ENCODE measurements around the gene NPIPB2. TPM values are rescaled to one million over a fixed set of nuclear protein-coding genes. Genes with fewer than 3 reads are reported as not detected.
"Not testable (repeated sequence)": the region's sequence is repeated elsewhere in the genome, so short reads cannot be mapped to it uniquely, and the experiment has no call there.

The NPIPB2 gene
- total and polyA plus RNA-seq, 7 experiments from 2014 or later = 2.2 to 31.0 (median 15.3) TPM

DNA sequence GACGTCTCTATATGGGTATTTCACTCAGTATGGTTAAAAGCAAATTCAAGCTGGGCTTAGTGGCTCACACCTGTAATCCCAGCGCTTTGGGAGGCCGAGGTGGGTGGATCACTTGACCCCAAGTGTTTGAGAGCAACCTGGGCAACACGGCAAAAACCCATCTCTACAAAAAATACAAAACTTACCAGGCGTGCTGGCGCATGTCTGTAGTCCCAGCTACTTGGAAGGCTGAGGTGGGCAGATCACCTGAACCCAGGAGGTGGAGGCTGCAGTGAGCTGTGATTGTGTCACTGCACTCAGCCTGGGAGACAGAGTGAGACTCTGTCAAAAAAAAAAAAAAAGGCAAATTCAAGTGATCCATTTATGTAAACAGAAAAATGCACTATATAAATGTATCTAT is 21.9 kb upstream of the NPIPB2 start:
- H3K27ac ChIP-seq (ENCODE audit: low read depth, low read length) = no peak overlapping the region
- H3K4me1 ChIP-seq (ENCODE audit: control insufficient read depth in 2 of 2, insufficient read depth in 2 of 2, low read length in 2 of 2) = no peaks in the 10 kb centered on the region
- no peak overlapping the region for H3K4me3 ChIP-seq (ENCODE audit: low read length)
- H3K9me3 ChIP-seq (ENCODE audit: control insufficient read depth in 2 of 3, low read length in 3 of 3) = no peaks in the 10 kb centered on the region
- Mint-ChIP-seq H3K27me3 (peaks cover 0 to 4% (median 0%) of the 10 kb centered on the region in 5 donors), H3K4me1 (peaks cover 0 to 6% (median 0%) of the 10 kb centered on the region in 7 donors), H3K36me3 (no peaks in the 10 kb centered on the region), H3K4me3 (no peak overlapping the region), H3K27ac (no peak overlapping the region), H3K9me3 (no peaks in the 10 kb centered on the region)
- no peaks in the 10 kb centered on the region for H3K36me3 ChIP-seq (ENCODE audit: control insufficient read depth in 2 of 3, insufficient read depth in 3 of 3, low read length in 3 of 3)
- ATAC-seq = no peak
- CTCF ChIA-PET = no interaction called here
- POLR2A ChIA-PET = no interaction called here
- DNase-seq = no peak
- intact Hi-C loops (cut with micrococcal nuclease) = no loop called here
- H3K27me3 ChIP-seq (ENCODE audit: control insufficient read depth in 2 of 2, insufficient read depth in 2 of 2, low read length in 2 of 2) = no peaks in the 10 kb centered on the region

DNA sequence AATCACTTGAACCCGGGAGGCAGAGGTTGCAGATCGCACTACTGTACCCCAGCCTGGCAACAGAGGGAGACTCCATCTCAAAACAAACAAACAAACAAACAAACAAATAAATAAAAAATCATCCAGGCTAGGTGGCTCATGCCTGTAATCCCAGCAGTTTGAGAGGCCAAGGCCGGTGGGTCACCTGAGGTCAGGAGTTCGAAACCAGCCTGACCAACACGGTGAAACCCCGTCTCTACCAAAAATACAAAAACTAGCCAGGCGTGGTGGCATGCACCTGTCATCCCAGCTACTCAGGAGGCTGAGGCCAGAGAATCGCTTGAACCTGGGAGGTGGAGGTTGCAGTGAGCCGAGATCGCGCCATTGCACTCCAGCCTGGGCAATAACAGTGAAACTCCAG is 21.1 kb upstream of the NPIPB2 start:
- CTCF ChIA-PET = not testable (repeated sequence)

GRCh38 chr16:11962457-11962856 is 20.6 kb upstream of the NPIPB2 start:
- H3K4me1 Mint-ChIP-seq; H3K4me3 Mint-ChIP-seq; H3K36me3 ChIP-seq (ENCODE audit: control insufficient read depth in 2 of 3, insufficient read depth in 3 of 3, low read length in 3 of 3); H3K9me3 Mint-ChIP-seq; H3K9me3 ChIP-seq (ENCODE audit: control insufficient read depth in 2 of 3, low read length in 3 of 3); H3K27ac Mint-ChIP-seq; H3K27me3 Mint-ChIP-seq; POLR2A ChIA-PET; H3K27ac ChIP-seq (ENCODE audit: low read depth, low read length); H3K27me3 ChIP-seq (ENCODE audit: control insufficient read depth in 2 of 2, insufficient read depth in 2 of 2, low read length in 2 of 2); ATAC-seq; DNase-seq; intact Hi-C loops (cut with micrococcal nuclease); H3K36me3 Mint-ChIP-seq; H3K4me3 ChIP-seq (ENCODE audit: low read length); CTCF ChIA-PET; H3K4me1 ChIP-seq (ENCODE audit: control insufficient read depth in 2 of 2, insufficient read depth in 2 of 2, low read length in 2 of 2): not testable (repeated sequence)

More for the DNA sequence above, 21.1 kb upstream of the NPIPB2 start:
- H3K27ac Mint-ChIP-seq; H3K4me1 Mint-ChIP-seq; H3K27me3 Mint-ChIP-seq; POLR2A ChIA-PET; H3K27ac ChIP-seq (ENCODE audit: low read depth, low read length); H3K4me3 Mint-ChIP-seq; H3K9me3 ChIP-seq (ENCODE audit: control insufficient read depth in 2 of 3, low read length in 3 of 3); H3K4me1 ChIP-seq (ENCODE audit: control insufficient read depth in 2 of 2, insufficient read depth in 2 of 2, low read length in 2 of 2); H3K36me3 Mint-ChIP-seq; DNase-seq; H3K27me3 ChIP-seq (ENCODE audit: control insufficient read depth in 2 of 2, insufficient read depth in 2 of 2, low read length in 2 of 2); H3K9me3 Mint-ChIP-seq; ATAC-seq; H3K4me3 ChIP-seq (ENCODE audit: low read length); H3K36me3 ChIP-seq (ENCODE audit: control insufficient read depth in 2 of 3, insufficient read depth in 3 of 3, low read length in 3 of 3); intact Hi-C loops (cut with micrococcal nuclease): not testable (repeated sequence)

GRCh38 chr16:11957591-11958395 is 15.9 kb upstream of the NPIPB2 start:
- no peaks in the 10 kb centered on the region for H3K4me1 Mint-ChIP-seq
- no peaks in the 10 kb centered on the region for H3K9me3 Mint-ChIP-seq
- DNase-seq = no peak
- Histone ChIP-seq H3K9me3 (ENCODE audit: control insufficient read depth in 2 of 3, low read length in 3 of 3) (no peaks in the 10 kb centered on the region), H3K27ac (ENCODE audit: low read depth, low read length) (no peak overlapping the region), H3K4me3 (ENCODE audit: low read length) (no peak overlapping the region), H3K36me3 (ENCODE audit: control insufficient read depth in 2 of 3, insufficient read depth in 3 of 3, low read length in 3 of 3) (no peaks in the 10 kb centered on the region), H3K27me3 (ENCODE audit: control insufficient read depth in 2 of 2, insufficient read depth in 2 of 2, low read length in 2 of 2) (no peaks in the 10 kb centered on the region), H3K4me1 (ENCODE audit: control insufficient read depth in 2 of 2, insufficient read depth in 2 of 2, low read length in 2 of 2) (no peaks in the 10 kb centered on the region)
- ATAC-seq = no peak
- no peak overlapping the region for H3K4me3 Mint-ChIP-seq
- ChIA-PET POLR2A (no interaction called here), CTCF (interaction anchor here (1.1 kb wide), 1 partner anchor 110 kb away, joined by 3 read pairs; no protein-coding TSS in a partner anchor)
- peak overlapping the region in 1 of 9 donors; percentile 21 for H3K27ac Mint-ChIP-seq
- peaks cover 0 to 6% (median 4%) of the 10 kb centered on the region in 5 donors for H3K36me3 Mint-ChIP-seq
- intact Hi-C loops (cut with micrococcal nuclease) = loop anchor here in 1 of 2 donors (10.0 kb wide), 1 partner anchor 1497 kb away; no protein-coding TSS in a partner anchor
- H3K27me3 Mint-ChIP-seq = peaks cover 0 to 4% (median 0%) of the 10 kb centered on the region in 5 donors

- H3K27ac Mint-ChIP-seq = no peak overlapping the region
- Histone ChIP-seq H3K9me3 (ENCODE audit: control insufficient read depth in 2 of 3, low read length in 3 of 3) (no peaks in the 10 kb centered on the region), H3K27ac (ENCODE audit: low read depth, low read length) (no peak overlapping the region), H3K4me1 (ENCODE audit: control insufficient read depth in 2 of 2, insufficient read depth in 2 of 2, low read length in 2 of 2) (no peaks in the 10 kb centered on the region), H3K4me3 (ENCODE audit: low read length) (no peak overlapping the region), H3K27me3 (ENCODE audit: control insufficient read depth in 2 of 2, insufficient read depth in 2 of 2, low read length in 2 of 2) (no peaks in the 10 kb centered on the region), H3K36me3 (ENCODE audit: control insufficient read depth in 2 of 3, insufficient read depth in 3 of 3, low read length in 3 of 3) (no peaks in the 10 kb centered on the region)
- no peaks in the 10 kb centered on the region for H3K4me1 Mint-ChIP-seq
- ChIA-PET CTCF (interaction anchor here (1.1 kb wide), 1 partner anchor 112 kb away, joined by 3 read pairs; no protein-coding TSS in a partner anchor), POLR2A (no interaction called here)
- peaks cover 0 to 6% (median 4%) of the 10 kb centered on the region in 5 donors for H3K36me3 Mint-ChIP-seq
- no peaks in the 10 kb centered on the region for H3K9me3 Mint-ChIP-seq
- no peak for DNase-seq
- ATAC-seq = no peak
- intact Hi-C loops (cut with micrococcal nuclease) = loop anchor here in 1 of 2 donors (10.0 kb wide), 1 partner anchor 1498 kb away; no protein-coding TSS in a partner anchor
- no peak overlapping the region for H3K4me3 Mint-ChIP-seq
- peaks cover 0 to 4% (median 0%) of the 10 kb centered on the region in 5 donors for H3K27me3 Mint-ChIP-seq
Measured at GRCh38 chr16:11956558-11956957, 14.7 kb upstream of the NPIPB2 start.

DNA sequence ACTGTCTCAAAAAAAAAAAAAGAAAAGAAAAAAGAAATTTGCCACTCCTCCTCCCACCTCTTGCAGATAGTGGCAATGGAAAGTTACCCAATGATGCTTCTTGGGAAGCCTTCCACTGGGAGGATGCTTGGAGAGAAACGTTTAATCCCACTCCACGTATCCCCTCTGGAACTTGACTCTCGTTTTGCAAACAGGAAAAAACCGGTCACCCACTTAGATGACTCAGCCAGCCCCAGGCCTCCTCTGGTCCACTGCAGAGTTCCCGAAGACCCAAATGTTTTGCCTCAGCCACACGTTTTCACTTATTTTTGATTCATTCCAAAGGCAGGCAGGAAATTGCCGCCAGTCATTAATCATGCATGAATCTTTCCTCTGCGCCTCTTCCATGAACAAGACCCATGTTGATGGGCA is 13.9 kb upstream of the NPIPB2 start:
- no peaks in the 10 kb centered on the region for H3K4me1 ChIP-seq (ENCODE audit: control insufficient read depth in 2 of 2, insufficient read depth in 2 of 2, low read length in 2 of 2)
- no peak overlapping the region for H3K27ac ChIP-seq (ENCODE audit: low read depth, low read length)
- H3K4me3 ChIP-seq (ENCODE audit: low read length) = no peak overlapping the region
- H3K9me3 Mint-ChIP-seq = no peaks in the 10 kb centered on the region
- H3K27ac Mint-ChIP-seq = no peak overlapping the region
- H3K27me3 Mint-ChIP-seq = no peaks in the 10 kb centered on the region
- DNase-seq (no peak), ATAC-seq (no peak)
- H3K4me3 Mint-ChIP-seq = no peak overlapping the region
- no peaks in the 10 kb centered on the region for H3K4me1 Mint-ChIP-seq
- POLR2A ChIA-PET = no interaction called here
- H3K9me3 ChIP-seq (ENCODE audit: control insufficient read depth in 2 of 3, low read length in 3 of 3) = no peaks in the 10 kb centered on the region
- H3K36me3 Mint-ChIP-seq = peaks cover 0 to 6% (median 4%) of the 10 kb centered on the region in 5 donors
- no peaks in the 10 kb centered on the region for H3K36me3 ChIP-seq (ENCODE audit: control insufficient read depth in 2 of 3, insufficient read depth in 3 of 3, low read length in 3 of 3)
- intact Hi-C loops (cut with micrococcal nuclease) = loop anchor here in 1 of 2 donors (10.0 kb wide), 1 partner anchor 1499 kb away; no protein-coding TSS in a partner anchor
- CTCF ChIA-PET = no interaction called here
- H3K27me3 ChIP-seq (ENCODE audit: control insufficient read depth in 2 of 2, insufficient read depth in 2 of 2, low read length in 2 of 2) = no peaks in the 10 kb centered on the region

DNA sequence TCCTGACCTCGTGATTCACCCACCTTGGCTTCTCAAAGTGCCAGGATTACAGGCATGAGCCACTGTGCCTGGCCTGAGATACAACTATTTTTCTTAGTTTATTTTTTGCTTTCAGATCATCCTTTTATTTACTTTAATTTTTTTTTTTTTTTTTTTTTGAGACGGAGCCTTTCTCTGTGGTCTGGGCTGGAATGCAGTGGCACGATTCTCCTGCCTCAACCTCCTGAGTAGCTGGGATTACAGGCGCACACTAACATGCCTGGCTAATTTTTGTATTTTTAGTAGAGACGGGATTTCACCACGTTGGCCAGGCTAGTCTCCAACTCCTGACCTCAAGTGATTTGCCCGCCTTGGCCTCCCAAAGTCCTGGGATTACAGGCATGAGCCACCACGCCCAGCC is 11.7 kb upstream of the NPIPB2 start:
- ATAC-seq; H3K36me3 Mint-ChIP-seq; H3K4me1 Mint-ChIP-seq; H3K9me3 Mint-ChIP-seq; H3K27me3 Mint-ChIP-seq; H3K9me3 ChIP-seq (ENCODE audit: control insufficient read depth in 2 of 3, low read length in 3 of 3); H3K4me1 ChIP-seq (ENCODE audit: control insufficient read depth in 2 of 2, insufficient read depth in 2 of 2, low read length in 2 of 2); CTCF ChIA-PET; DNase-seq; H3K4me3 Mint-ChIP-seq; H3K27ac ChIP-seq (ENCODE audit: low read depth, low read length); H3K4me3 ChIP-seq (ENCODE audit: low read length); H3K27me3 ChIP-seq (ENCODE audit: control insufficient read depth in 2 of 2, insufficient read depth in 2 of 2, low read length in 2 of 2); POLR2A ChIA-PET; H3K36me3 ChIP-seq (ENCODE audit: control insufficient read depth in 2 of 3, insufficient read depth in 3 of 3, low read length in 3 of 3); H3K27ac Mint-ChIP-seq: not testable (repeated sequence)
- intact Hi-C loops (cut with micrococcal nuclease) = loop anchor here in 1 of 2 donors (10.0 kb wide), 1 partner anchor 1501 kb away; no protein-coding TSS in a partner anchor

All from naive thymus-derived CD4-positive, alpha-beta T cell (primary cell).